GM18867 (cell line): Measurements from ENCODE around the gene CXCR4.
A peak's percentile ranks its signal among the peaks of the same experiment; 100 is the strongest.
"Not testable (repeated sequence)": the region's sequence is repeated elsewhere in the genome, so short reads cannot be mapped to it uniquely, and the experiment has no call there.

ENCODE experiments used
- ATAC-seq: cut with Tn5 transposase; IDR thresholded peaks from one replicate; pipeline ENCODE4 v1.9.1; 2021; ENCODE audit warnings: mild to moderate bottlenecking, moderate library complexity; ENCODE audit not compliant: unreplicated experiment

CXCR4 gene

GRCh38 chr2:136115183-136115761 is 2.7 kb downstream of the CXCR4 start:
- no peak for ATAC-seq

- no peak for ATAC-seq
Observed at GRCh38 chr2:136114382-136114781, 3.6 kb downstream of the CXCR4 start.

GRCh38 chr2:136113209-136113971 is 4.6 kb downstream of the CXCR4 start:
- ATAC-seq = no peak

GRCh38 chr2:136112317-136113208 is 5.4 kb downstream of the CXCR4 start:
- ATAC-seq = no peak

GRCh38 chr2:136111711-136112110 is 6.2 kb downstream of the CXCR4 start:
- ATAC-seq = no peak

- ATAC-seq = no peak
Observed at GRCh38 chr2:136110526-136110925, 7.4 kb downstream of the CXCR4 start.

- no peak for ATAC-seq
Observed at GRCh38 chr2:136108463-136108862, 9.5 kb downstream of the CXCR4 start.

- ATAC-seq = peak; percentile 75
Observed at GRCh38 chr2:136107051-136108033, 10.6 kb downstream of the CXCR4 start.

GRCh38 chr2:136106505-136106904 is 11.4 kb downstream of the CXCR4 start:
- no peak for ATAC-seq

GRCh38 chr2:136104977-136105376 is 13.0 kb downstream of the CXCR4 start:
- ATAC-seq = no peak

- ATAC-seq = no peak
Observed at GRCh38 chr2:136101042-136101441, 16.9 kb downstream of the CXCR4 start.

GRCh38 chr2:136098441-136098840 is 19.5 kb downstream of the CXCR4 start:
- no peak for ATAC-seq

GRCh38 chr2:136093583-136093982 is 24.4 kb downstream of the CXCR4 start:
- no peak for ATAC-seq

- ATAC-seq = no peak
Observed at GRCh38 chr2:136091899-136092298, 26.1 kb downstream of the CXCR4 start.

GRCh38 chr2:136087901-136088460 is 30.0 kb downstream of the CXCR4 start:
- not testable (repeated sequence) for ATAC-seq

- ATAC-seq = no peak
Observed at GRCh38 chr2:136086253-136087016, 31.5 kb downstream of the CXCR4 start.

GRCh38 chr2:136085453-136086209 is 32.3 kb downstream of the CXCR4 start:
- no peak for ATAC-seq

- ATAC-seq = no peak
Observed at GRCh38 chr2:136081582-136082210, 36.3 kb downstream of the CXCR4 start.
